ENCODE data around the gene PLA2G2D.

Gene PLA2G2D, protein sequence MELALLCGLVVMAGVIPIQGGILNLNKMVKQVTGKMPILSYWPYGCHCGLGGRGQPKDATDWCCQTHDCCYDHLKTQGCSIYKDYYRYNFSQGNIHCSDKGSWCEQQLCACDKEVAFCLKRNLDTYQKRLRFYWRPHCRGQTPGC

DNA sequence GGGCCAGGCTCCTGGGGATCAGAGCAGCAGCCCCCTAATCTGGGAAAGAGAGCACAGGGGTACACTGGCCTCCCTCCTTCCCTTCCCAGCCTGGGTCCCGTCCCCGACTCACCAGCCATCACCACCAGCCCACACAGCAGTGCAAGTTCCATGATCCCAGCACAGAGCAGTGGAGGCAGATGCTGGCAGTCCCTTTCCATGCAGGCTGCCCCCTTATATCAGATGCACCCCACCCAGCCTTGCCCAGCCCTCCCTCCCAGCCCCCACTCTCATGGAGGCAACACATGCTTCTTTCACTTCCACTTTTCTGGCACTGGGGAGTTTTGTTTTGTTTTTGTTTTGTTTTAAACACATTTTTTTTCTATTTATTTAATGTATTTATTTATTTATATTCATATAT is at the start of gene PLA2G2D:
Gene PLA2G2D (minus strand): TSS at position 190 of the 400 bp plus-strand sequence. CDS start 38 bp downstream, at position 152.
- DNase-seq (ENCODE audit: low read depth) = no peak
- H3K4me3 ChIP-seq (ENCODE audit: low read length) = no peak within 1 kb of the TSS
- TF ChIP-seq, protein P1, sequence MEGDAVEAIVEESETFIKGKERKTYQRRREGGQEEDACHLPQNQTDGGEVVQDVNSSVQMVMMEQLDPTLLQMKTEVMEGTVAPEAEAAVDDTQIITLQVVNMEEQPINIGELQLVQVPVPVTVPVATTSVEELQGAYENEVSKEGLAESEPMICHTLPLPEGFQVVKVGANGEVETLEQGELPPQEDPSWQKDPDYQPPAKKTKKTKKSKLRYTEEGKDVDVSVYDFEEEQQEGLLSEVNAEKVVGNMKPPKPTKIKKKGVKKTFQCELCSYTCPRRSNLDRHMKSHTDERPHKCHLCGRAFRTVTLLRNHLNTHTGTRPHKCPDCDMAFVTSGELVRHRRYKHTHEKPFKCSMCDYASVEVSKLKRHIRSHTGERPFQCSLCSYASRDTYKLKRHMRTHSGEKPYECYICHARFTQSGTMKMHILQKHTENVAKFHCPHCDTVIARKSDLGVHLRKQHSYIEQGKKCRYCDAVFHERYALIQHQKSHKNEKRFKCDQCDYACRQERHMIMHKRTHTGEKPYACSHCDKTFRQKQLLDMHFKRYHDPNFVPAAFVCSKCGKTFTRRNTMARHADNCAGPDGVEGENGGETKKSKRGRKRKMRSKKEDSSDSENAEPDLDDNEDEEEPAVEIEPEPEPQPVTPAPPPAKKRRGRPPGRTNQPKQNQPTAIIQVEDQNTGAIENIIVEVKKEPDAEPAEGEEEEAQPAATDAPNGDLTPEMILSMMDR (conservative IDR thresholded peaks at IDR 0.05; ENCODE audit: low read length) = no peak

DNA sequence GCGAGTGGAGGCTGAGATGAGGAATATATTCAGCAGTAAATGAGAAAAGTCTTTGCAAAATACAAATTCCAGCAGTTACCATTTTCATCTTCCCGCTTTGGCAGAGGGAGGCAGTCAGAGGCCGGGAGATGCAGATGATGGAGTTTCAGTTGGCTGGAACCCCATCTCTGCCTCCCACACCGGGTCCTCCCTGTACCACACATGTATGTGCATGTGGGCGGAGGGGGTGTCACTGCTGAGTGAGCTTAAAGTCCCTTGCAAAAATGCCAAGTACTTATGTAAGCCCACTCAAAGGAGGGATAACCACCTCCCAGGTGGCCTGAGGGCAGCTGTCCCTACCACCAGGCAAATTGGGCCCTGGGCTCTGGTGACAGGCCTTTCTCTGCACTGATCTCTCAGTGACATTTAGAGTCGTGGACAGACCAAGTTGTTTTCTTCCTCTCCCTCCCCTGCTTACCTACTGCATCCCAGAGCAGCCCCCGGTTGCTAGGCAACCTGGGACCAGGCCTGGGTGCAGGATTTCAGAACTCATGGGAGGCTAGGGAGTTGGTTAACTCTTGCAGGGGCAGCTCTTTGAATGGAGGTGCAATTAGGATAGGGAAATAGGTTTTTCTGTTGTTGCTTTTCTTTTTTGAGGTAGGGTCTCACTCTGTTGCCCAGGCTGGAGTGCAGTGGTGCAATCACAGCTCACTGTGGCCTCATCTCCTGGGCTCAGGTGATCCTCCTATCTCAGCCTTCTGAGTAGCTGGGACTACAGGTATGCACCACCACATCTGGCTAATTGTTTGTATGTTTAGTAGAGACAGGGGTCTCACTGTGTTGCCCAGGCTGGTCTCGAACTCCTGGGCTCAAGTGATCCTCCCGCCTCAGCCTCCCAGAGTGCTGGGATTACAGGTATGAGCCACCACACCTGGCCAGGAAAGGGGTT is 49.5 kb upstream of the PLA2G2D start:
- DNase-seq (ENCODE audit: low read depth) = no peak
- TF ChIP-seq, protein P1 (conservative IDR thresholded peaks at IDR 0.05; ENCODE audit: low read length) = no peak
- H3K4me3 ChIP-seq (ENCODE audit: low read length) = no peak overlapping the region

DNA sequence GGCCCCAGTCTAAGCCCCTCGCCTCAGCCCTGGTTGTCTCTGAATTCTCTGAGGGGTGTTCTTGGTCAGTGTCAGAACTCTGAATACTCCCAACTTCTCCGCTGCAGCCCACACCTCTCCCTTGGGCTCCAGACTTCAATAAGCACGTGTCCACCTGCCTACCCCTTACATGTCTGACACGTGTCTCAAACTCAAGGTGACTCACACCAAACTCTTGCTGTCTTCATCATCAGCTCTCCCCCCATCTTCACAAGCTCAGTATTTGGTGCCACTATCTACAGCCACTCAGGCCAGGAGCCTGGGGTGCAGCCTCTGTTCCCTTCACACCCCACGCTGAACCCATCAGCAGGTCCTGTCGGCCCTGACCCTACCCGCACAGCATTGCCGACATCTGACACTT is 47.8 kb upstream of the PLA2G2D start:
- TF ChIP-seq, protein P1 (conservative IDR thresholded peaks at IDR 0.05; ENCODE audit: low read length) = no peak
- no peak overlapping the region for H3K4me3 ChIP-seq (ENCODE audit: low read length)
- no peak for DNase-seq (ENCODE audit: low read depth)

DNA sequence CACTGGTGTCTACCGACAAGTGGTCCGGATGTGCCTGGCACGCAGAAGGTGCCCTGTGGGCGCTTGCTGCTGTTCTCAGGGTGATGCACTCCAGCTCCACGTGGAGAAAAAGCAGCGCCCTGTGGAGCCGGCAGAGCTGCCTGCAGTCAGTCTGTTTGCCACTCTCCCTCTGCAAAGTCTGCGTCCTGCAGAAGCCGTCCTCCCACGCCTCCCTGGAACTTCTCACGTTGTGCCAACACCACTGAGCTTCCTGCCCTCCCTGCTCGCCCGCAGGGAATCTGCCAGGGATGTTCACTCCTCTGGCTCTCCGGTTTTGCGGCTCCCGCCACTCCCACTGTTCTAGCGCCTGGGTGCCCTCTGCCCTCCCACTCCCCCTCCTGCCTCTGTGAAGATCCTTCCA is 46.7 kb upstream of the PLA2G2D start:
- H3K4me3 ChIP-seq (ENCODE audit: low read length) = no peak overlapping the region
- DNase-seq (ENCODE audit: low read depth) = no peak
- TF ChIP-seq, protein P1 (conservative IDR thresholded peaks at IDR 0.05; ENCODE audit: low read length) = no peak

DNA sequence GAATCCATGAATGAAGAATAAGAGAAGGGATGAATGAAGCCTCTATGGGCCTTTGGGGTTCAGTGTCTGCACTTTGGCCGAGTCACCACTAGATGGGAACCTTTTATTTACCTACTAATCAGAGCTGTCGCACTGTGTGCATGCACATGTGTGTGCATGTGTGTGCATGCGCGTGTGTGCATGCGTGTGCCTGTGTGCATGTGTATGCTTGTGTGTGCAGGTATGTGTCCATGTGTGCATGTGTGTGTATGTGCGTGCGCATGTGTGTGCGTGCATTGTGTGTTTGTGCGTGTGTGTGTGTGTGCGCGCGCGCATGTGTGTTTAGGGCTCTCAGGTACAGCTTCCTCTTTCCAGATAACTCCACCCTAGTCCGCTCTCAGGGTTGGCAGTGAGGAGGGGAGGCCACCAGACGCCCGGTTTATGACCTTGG is 46.2 kb upstream of the PLA2G2D start:
- TF ChIP-seq, protein P1 (conservative IDR thresholded peaks at IDR 0.05; ENCODE audit: low read length) = peak; percentile 33; the same call in 1 of the 2 replicates
- no peak overlapping the region for H3K4me3 ChIP-seq (ENCODE audit: low read length)
- DNase-seq (ENCODE audit: low read depth) = no peak

DNA sequence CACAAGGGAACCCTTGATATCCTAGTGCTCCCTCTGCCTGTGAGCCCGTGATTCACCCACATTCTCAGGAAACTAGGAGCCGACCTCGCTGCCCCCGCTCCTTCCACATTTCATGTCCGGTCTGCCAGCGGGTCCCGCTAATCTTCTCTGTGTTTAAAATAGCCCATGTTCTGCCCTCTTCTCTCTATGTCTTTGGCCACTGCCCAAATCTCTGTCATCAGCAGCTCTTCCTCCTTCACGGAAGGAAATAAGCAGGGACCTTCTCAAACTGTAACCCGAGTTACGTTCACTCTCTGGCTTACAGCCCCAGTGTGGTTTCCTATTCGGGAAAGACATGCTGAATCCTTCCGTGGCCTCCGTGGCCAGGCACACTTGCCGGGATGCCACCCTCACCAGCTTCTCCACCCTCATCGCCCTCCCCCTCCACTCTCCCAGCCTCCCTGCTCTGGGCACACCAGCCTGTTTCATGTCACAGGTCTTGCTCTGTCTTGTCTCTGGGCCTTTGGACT is 45.4 kb upstream of the PLA2G2D start:
- DNase-seq (ENCODE audit: low read depth) = no peak
- no peak overlapping the region for H3K4me3 ChIP-seq (ENCODE audit: low read length)
- TF ChIP-seq, protein P1 (conservative IDR thresholded peaks at IDR 0.05; ENCODE audit: low read length) = no peak
